Measurements from ENCODE around the gene ZFAND5. TPM values are rescaled to one million over a fixed set of nuclear protein-coding genes. Genes with fewer than 3 reads are reported as not detected.

The ZFAND5 gene
- total and polyA plus RNA-seq, 4 donors: 45.6 to 119 (median 61.9) TPM

GRCh38 chr9:72377041-72377440, 12.0 kb upstream of the ZFAND5 start:
- Histone ChIP-seq H3K9me3 (ENCODE audit: control insufficient read depth in 4 of 4, low read length in 3 of 4) (no peaks in the 10 kb centered on the region), H3K9ac (ENCODE audit: low read depth in 1 of 2, low read length in 2 of 2) (no peak overlapping the region), H3K27me3 (ENCODE audit: control insufficient read depth in 4 of 4, insufficient read depth in 4 of 4, low read length in 3 of 4) (no peaks in the 10 kb centered on the region), H3K4me3 (ENCODE audit: low read depth in 1 of 3, low read length in 3 of 3) (no peak overlapping the region), H3K4me1 (ENCODE audit: control insufficient read depth in 4 of 4, insufficient read depth in 4 of 4, low read length in 3 of 4) (no peaks in the 10 kb centered on the region), H3K36me3 (ENCODE audit: control insufficient read depth in 4 of 4, insufficient read depth in 3 of 4, low read depth in 1 of 4, low read length in 3 of 4) (no peaks in the 10 kb centered on the region), H3K27ac (ENCODE audit: low read depth in 1 of 2, low read length in 2 of 2) (no peak overlapping the region)
- WGBS: 87% methylated on average over 4 of the region's 4 CpGs
- DNase-seq (ENCODE audit: low spot score): no peak
- no peak for TF ChIP-seq HNF4G (IDR thresholded peaks at IDR 0.05)
- TF ChIP-seq MAX (IDR thresholded peaks at IDR 0.05): no peak
- no peak for TF ChIP-seq HNF4A (conservative IDR thresholded peaks at IDR 0.05)
- no peak for TF ChIP-seq TAF1 (conservative IDR thresholded peaks at IDR 0.05)
- no peak for TF ChIP-seq ATF3 (IDR thresholded peaks at IDR 0.05)
- TF ChIP-seq, protein P1, sequence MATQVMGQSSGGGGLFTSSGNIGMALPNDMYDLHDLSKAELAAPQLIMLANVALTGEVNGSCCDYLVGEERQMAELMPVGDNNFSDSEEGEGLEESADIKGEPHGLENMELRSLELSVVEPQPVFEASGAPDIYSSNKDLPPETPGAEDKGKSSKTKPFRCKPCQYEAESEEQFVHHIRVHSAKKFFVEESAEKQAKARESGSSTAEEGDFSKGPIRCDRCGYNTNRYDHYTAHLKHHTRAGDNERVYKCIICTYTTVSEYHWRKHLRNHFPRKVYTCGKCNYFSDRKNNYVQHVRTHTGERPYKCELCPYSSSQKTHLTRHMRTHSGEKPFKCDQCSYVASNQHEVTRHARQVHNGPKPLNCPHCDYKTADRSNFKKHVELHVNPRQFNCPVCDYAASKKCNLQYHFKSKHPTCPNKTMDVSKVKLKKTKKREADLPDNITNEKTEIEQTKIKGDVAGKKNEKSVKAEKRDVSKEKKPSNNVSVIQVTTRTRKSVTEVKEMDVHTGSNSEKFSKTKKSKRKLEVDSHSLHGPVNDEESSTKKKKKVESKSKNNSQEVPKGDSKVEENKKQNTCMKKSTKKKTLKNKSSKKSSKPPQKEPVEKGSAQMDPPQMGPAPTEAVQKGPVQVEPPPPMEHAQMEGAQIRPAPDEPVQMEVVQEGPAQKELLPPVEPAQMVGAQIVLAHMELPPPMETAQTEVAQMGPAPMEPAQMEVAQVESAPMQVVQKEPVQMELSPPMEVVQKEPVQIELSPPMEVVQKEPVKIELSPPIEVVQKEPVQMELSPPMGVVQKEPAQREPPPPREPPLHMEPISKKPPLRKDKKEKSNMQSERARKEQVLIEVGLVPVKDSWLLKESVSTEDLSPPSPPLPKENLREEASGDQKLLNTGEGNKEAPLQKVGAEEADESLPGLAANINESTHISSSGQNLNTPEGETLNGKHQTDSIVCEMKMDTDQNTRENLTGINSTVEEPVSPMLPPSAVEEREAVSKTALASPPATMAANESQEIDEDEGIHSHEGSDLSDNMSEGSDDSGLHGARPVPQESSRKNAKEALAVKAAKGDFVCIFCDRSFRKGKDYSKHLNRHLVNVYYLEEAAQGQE (IDR thresholded peaks at IDR 0.05): no peak
- TF ChIP-seq SP1 (IDR thresholded peaks at IDR 0.05): no peak
- no peak for TF ChIP-seq YY1 (IDR thresholded peaks at IDR 0.05)
- no peak for TF ChIP-seq FOXA1 (IDR thresholded peaks at IDR 0.05)
- no peak for TF ChIP-seq NR2F2 (IDR thresholded peaks at IDR 0.05)
- TF ChIP-seq EGR1 (IDR thresholded peaks at IDR 0.05; ENCODE audit: low read depth in 2 of 2): no peak

- Histone ChIP-seq H3K27me3 (ENCODE audit: control insufficient read depth in 4 of 4, insufficient read depth in 4 of 4, low read length in 3 of 4) (no peaks in the 10 kb centered on the region), H3K9me3 (ENCODE audit: control insufficient read depth in 4 of 4, low read length in 3 of 4) (no peaks in the 10 kb centered on the region), H3K27ac (ENCODE audit: low read depth in 1 of 2, low read length in 2 of 2) (no peak overlapping the region), H3K9ac (ENCODE audit: low read depth in 1 of 2, low read length in 2 of 2) (no peak overlapping the region), H3K4me1 (ENCODE audit: control insufficient read depth in 4 of 4, insufficient read depth in 4 of 4, low read length in 3 of 4) (no peaks in the 10 kb centered on the region), H3K36me3 (ENCODE audit: control insufficient read depth in 4 of 4, insufficient read depth in 3 of 4, low read depth in 1 of 4, low read length in 3 of 4) (no peaks in the 10 kb centered on the region), H3K4me3 (ENCODE audit: low read depth in 1 of 3, low read length in 3 of 3) (no peak overlapping the region)
- no peak for DNase-seq (ENCODE audit: low spot score)
- TF ChIP-seq ATF3 (IDR thresholded peaks at IDR 0.05): no peak
- TF ChIP-seq TAF1 (conservative IDR thresholded peaks at IDR 0.05): no peak
These were observed 6.1 kb upstream of the ZFAND5 start for GRCh38 chr9:72371151-72371550.

DNA sequence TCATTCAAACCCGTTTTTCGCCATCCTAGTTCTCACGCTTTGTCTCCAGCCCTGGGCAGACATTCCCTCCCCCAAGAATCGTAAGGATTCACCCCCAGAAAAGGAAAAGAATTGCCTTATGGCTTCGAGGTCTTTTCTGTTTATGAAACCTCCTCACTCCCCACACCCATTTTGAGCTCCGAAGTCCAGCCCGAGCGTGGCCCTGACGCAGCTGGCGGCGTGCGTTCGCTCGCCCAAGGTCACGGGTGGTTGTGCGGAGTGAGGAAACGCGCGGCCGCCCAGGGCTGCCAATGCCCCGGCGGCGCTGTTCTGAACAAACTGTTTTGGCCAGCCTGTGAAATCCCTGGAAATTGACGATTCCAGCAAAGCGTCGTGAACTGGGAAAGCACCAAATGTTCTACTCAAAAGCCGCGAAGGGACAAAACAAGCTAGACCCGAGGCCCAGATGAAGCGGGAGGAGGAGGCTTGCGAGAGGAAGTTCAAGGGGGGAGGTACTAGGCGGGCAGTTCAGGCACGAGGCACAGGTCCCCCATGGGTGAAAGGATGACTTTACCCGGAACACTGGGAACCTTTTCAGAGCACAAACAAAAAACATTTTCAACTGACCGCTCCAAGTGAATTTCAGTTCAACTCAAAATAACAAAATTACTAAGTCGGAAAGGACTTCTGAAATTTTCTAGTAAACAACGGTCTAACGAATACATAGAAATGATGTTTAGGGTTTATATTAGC, 683 bp upstream of the ZFAND5 start:
- no peaks in the 10 kb centered on the region for H3K9me3 ChIP-seq (ENCODE audit: control insufficient read depth in 4 of 4, low read length in 3 of 4)
- H3K27ac ChIP-seq (ENCODE audit: low read depth in 1 of 2, low read length in 2 of 2): peak overlapping the region; percentile 98 to 99
- H3K9ac ChIP-seq (ENCODE audit: low read depth in 1 of 2, low read length in 2 of 2): peak overlapping the region; percentile 95 to 97
- H3K36me3 ChIP-seq (ENCODE audit: control insufficient read depth in 4 of 4, insufficient read depth in 3 of 4, low read depth in 1 of 4, low read length in 3 of 4): peaks cover 0 to 5% (median 1%) of the 10 kb centered on the region in 4 donors
- peak; percentile 76 for DNase-seq (ENCODE audit: low spot score)
- H3K27me3 ChIP-seq (ENCODE audit: control insufficient read depth in 4 of 4, insufficient read depth in 4 of 4, low read length in 3 of 4): no peaks in the 10 kb centered on the region
- H3K4me1 ChIP-seq (ENCODE audit: control insufficient read depth in 4 of 4, insufficient read depth in 4 of 4, low read length in 3 of 4): peaks cover 0 to 17% (median 3%) of the 10 kb centered on the region in 4 donors
- peak overlapping the region; percentile 36 to 72 (median 52) for H3K4me3 ChIP-seq (ENCODE audit: low read depth in 1 of 3, low read length in 3 of 3)
- under 1% methylated on average over 38 of the region's 38 CpGs for WGBS
- peak; percentile 99 for TF ChIP-seq SP1 (IDR thresholded peaks at IDR 0.05)
- TF ChIP-seq MAX (IDR thresholded peaks at IDR 0.05): peak; percentile 85
- TF ChIP-seq HNF4G (IDR thresholded peaks at IDR 0.05): peak; percentile 73
- peak; percentile 80 to 94 for TF ChIP-seq RXRA (IDR thresholded peaks at IDR 0.05)
- peak; percentile 62 to 71 for TF ChIP-seq JUND (IDR thresholded peaks at IDR 0.05)
- TF ChIP-seq GABPA (IDR thresholded peaks at IDR 0.05 in 1 of 2, conservative IDR thresholded peaks at IDR 0.05 in 1 of 2): peak in 1 of 2 donors; percentile 43
- TF ChIP-seq FOXA2 (IDR thresholded peaks at IDR 0.05): no peak
- TF ChIP-seq TAF1 (conservative IDR thresholded peaks at IDR 0.05): peak; percentile 17
- TF ChIP-seq ATF3 (IDR thresholded peaks at IDR 0.05): peak; percentile 69
- TF ChIP-seq EGR1 (IDR thresholded peaks at IDR 0.05; ENCODE audit: low read depth in 2 of 2): no peak
- TF ChIP-seq, protein P1 (IDR thresholded peaks at IDR 0.05): peak; percentile 5
- peak; percentile 79 to 84 for TF ChIP-seq HNF4A (conservative IDR thresholded peaks at IDR 0.05)
- peak; percentile 81 for TF ChIP-seq NR2F2 (IDR thresholded peaks at IDR 0.05)
- no peak for TF ChIP-seq FOXA1 (IDR thresholded peaks at IDR 0.05)
- TF ChIP-seq RAD21 (IDR thresholded peaks at IDR 0.05): peak; percentile 53 to 75
- TF ChIP-seq YY1 (IDR thresholded peaks at IDR 0.05): peak; percentile 95

Data from liver (tissue), 9 donors.